ENCODE data around the gene FAM187B.
A peak's percentile ranks its signal among the peaks of the same experiment; 100 is the strongest.

Gene FAM187B

DNA sequence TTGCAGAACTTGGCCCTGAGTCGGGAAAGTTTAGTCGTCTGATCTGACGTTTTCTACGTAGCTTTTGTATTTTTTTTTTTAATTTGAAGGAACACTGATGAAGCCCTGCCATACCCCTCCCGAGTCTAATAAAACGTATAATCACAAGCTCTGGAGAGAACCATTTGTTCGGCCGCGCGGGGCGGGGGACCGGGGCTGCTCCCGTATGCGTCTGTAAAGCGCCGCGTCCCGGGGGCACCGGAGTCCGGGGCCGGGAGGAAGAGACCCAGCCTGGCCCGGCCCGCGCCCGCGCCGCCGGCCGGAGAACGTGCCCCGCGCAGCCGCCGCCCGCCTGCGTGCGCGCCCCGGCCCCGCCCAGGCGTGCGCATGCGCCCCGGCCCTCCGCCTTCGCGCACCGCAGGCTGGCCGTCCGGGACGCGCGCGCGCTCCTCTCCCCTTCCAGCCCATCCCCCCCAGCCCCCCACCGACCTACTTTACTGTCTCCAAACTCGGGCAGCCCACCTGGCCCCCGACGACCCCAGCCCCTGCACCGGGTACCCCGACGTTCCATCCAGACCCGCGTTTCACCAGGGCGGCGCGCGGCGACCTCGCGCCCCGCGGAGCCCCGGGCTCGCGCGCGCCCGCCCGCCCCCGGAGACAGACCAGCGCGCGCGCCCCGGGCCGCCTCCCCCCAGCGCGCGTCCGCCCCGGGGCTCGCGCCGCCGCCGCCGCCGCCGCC lies 39.4 kb upstream of the FAM187B start:
- no peak for DNase-seq (ENCODE audit: low read depth, low spot score)
- CTCF ChIA-PET = interaction anchor here (1.5 to 1.6 kb wide), 2 partner anchors 13 to 126 kb away, joined by 3 to 8 read pairs; no protein-coding TSS in a partner anchor
- H3K4me3 ChIP-seq (ENCODE audit: low read depth, low read length) = peak overlapping the region; percentile 82
- TF ChIP-seq CTCF (IDR thresholded peaks at IDR 0.05; ENCODE audit: insufficient read depth, low read length, missing control alignments) = no peak
- POLR2A ChIA-PET = interaction anchor here (0.6 kb wide), 1 partner anchor 18 kb away, joined by 3 read pairs; no protein-coding TSS in a partner anchor

DNA sequence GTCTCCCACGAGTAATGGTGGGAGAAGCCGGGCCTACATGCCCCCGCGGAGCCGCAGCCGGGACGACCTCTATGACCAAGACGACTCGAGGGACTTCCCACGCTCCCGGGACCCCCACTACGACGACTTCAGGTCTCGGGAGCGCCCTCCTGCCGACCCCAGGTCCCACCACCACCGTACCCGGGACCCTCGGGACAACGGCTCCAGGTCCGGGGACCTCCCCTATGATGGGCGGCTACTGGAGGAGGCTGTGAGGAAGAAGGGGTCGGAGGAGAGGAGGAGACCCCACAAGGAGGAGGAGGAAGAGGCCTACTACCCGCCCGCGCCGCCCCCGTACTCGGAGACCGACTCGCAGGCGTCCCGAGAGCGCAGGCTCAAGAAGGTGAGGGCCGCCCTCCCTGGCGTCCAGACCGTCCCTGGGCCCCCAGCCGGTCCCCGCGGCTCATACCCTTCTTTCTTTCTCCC lies 38.8 kb upstream of the FAM187B start:
- no peak for DNase-seq (ENCODE audit: low read depth, low spot score)

GRCh38 chr19:35266520-35267352 lies 38.2 kb upstream of the FAM187B start:
- CTCF ChIA-PET = interaction anchor here (1.4 kb wide), 1 partner anchor 282 kb away, joined by 3 read pairs; no protein-coding TSS in a partner anchor
- no peak for DNase-seq (ENCODE audit: low read depth, low spot score)
- TF ChIP-seq CTCF (IDR thresholded peaks at IDR 0.05; ENCODE audit: insufficient read depth, low read length, missing control alignments) = no peak

More for the DNA sequence above, 38.8 kb upstream of the FAM187B start:
- ChIA-PET CTCF (interaction anchor here (1.4 to 1.5 kb wide), 2 partner anchors 14 to 281 kb away, joined by 3 read pairs; no protein-coding TSS in a partner anchor), POLR2A (no interaction called here)
- H3K4me3 ChIP-seq (ENCODE audit: low read depth, low read length) = peak overlapping the region; percentile 82
- TF ChIP-seq CTCF (IDR thresholded peaks at IDR 0.05; ENCODE audit: insufficient read depth, low read length, missing control alignments) = no peak

GRCh38 chr19:35265900-35266519 lies 37.5 kb upstream of the FAM187B start:
- TF ChIP-seq CTCF (IDR thresholded peaks at IDR 0.05; ENCODE audit: insufficient read depth, low read length, missing control alignments) = no peak
- no peak for DNase-seq (ENCODE audit: low read depth, low spot score)
- H3K4me3 ChIP-seq (ENCODE audit: low read depth, low read length) = no peak overlapping the region
- CTCF ChIA-PET = interaction anchor here (0.5 to 1.4 kb wide), 2 partner anchors 22 to 282 kb away, joined by 3 read pairs; no protein-coding TSS in a partner anchor
- POLR2A ChIA-PET = no interaction called here

More at GRCh38 chr19:35266520-35267352, 38.2 kb upstream of the FAM187B start:
- POLR2A ChIA-PET = no interaction called here
- H3K4me3 ChIP-seq (ENCODE audit: low read depth, low read length) = peak overlapping the region; percentile 82

DNA sequence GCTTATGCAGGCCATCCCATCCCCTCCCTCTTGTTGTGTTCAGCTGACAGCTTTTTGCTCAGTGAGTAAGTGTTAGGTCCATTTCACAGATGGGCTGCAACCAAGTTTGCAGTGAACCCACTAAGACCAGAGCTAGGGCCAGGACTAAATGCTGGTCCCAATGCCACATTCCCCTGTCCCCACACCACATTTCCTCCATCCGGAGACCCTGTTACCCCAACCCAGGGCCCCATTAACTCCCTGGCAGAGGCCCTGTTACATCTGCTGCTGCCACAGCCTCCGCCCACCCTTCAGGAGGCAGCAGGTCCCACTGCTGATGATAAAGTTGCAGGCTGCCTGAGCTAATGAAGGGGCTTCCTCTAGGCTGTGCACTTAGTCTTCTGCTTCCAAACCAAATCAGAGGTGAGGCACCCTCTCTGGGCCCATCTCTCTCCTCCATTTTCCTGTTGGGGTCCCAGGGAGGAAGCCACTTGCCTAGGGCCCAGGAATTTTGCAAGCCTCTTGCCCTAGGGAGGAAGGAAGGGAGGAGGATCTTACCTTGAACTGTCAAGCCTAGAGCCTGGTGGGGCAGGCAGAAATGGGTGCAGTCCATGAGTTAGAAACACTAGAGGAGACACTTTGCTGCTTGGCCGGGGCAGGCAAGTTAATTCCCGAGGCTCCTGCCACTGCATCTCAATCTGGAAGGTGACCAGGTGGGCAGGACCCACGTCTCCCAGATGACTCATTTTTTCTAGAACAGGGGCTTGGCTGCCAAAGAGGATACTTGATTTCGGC lies 36.8 kb upstream of the FAM187B start:
- no peak for DNase-seq (ENCODE audit: low read depth, low spot score)
- no peak for TF ChIP-seq CTCF (IDR thresholded peaks at IDR 0.05; ENCODE audit: insufficient read depth, low read length, missing control alignments)
- no peak overlapping the region for H3K4me3 ChIP-seq (ENCODE audit: low read depth, low read length)
- POLR2A ChIA-PET = no interaction called here
- CTCF ChIA-PET = interaction anchor here (0.5 to 1.5 kb wide), 2 partner anchors 23 to 130 kb away, joined by 3 to 6 read pairs; partner anchors contain the start of gene LGI4
